Calu3 (cell line): ENCODE measurements around the gene PJA2. TPM values are rescaled to one million over a fixed set of nuclear protein-coding genes. Genes with fewer than 3 reads are reported as not detected.
A peak's percentile ranks its signal among the peaks of the same experiment; 100 is the strongest.

ENCODE experiments used
- BruUV-seq: library from RNA; stranded (reverse); fragments of 400-500 nt; replicated peaks from 2 replicates; lab custom pipeline; 2021; lab: Mats Ljungman, UMichigan
- CTCF ChIA-PET: fragments of 300-600 bp; sonication (Branson Sonifier 250); formaldehyde crosslinking; loops from one replicate; lab custom pipeline; 2022; ENCODE audit warnings: antibody characterized with exemption; lab: Charles Lee
- DNase-seq: peaks from one replicate; pipeline ENCODE4 v3.0.0; 2022
- H3K27ac Mint-ChIP-seq: one replicate; pipeline ENCODE4 v1.8.0; 2022; ENCODE audit warnings: mixed read lengths; ENCODE audit not compliant: unreplicated experiment
- H3K27me3 Mint-ChIP-seq: one replicate; pipeline ENCODE4 v1.8.0; 2022; ENCODE audit warnings: mixed read lengths; ENCODE audit not compliant: unreplicated experiment
- H3K36me3 Mint-ChIP-seq: one replicate; pipeline ENCODE4 v1.8.0; 2022; ENCODE audit warnings: mild to moderate bottlenecking, moderate library complexity, mixed read lengths; ENCODE audit not compliant: insufficient read depth, unreplicated experiment
- H3K4me1 Mint-ChIP-seq: one replicate; pipeline ENCODE4 v1.8.0; 2022; ENCODE audit warnings: mild to moderate bottlenecking, low read depth, mixed read lengths; ENCODE audit not compliant: unreplicated experiment
- H3K4me3 Mint-ChIP-seq: one replicate; pipeline ENCODE4 v1.8.0; 2022; ENCODE audit warnings: mild to moderate bottlenecking, low read depth, moderate library complexity, mixed read lengths; ENCODE audit not compliant: unreplicated experiment
- H3K9me3 Mint-ChIP-seq: one replicate; pipeline ENCODE4 v1.8.0; 2022; ENCODE audit warnings: low read depth, mixed read lengths; ENCODE audit not compliant: unreplicated experiment
- CTCF ChIP-seq: fragments of 200-600 bp; IDR thresholded peaks from one replicate; pipeline ENCODE4 v1.8.0; 2022; ENCODE audit warnings: antibody characterized with exemption; ENCODE audit not compliant: unreplicated experiment
- intact Hi-C: fragments of 100-400 bp; cut with micrococcal nuclease; formaldehyde crosslinking; loops from one replicate; pipeline ENCODE4 v1.10.0; 2022; ENCODE audit not compliant: unreplicated experiment
- total RNA-seq: library from RNA; stranded (reverse); gene quantifications from 2 replicates; pipeline ENCODE4 v1.2.3, GENCODE V29; 2022

Gene PJA2
- total RNA-seq, 1 experiment from 2014 or later: 89.0 TPM

GRCh38 chr5:109396965-109397364 is 12.8 kb downstream of the PJA2 start:
- intact Hi-C loops: no loop called here
- CTCF ChIA-PET: no interaction called here
- H3K4me3 Mint-ChIP-seq: no peak overlapping the region

GRCh38 chr5:109394806-109395205 is 15.0 kb downstream of the PJA2 start:
- peaks cover 43% of the 10 kb centered on the region for H3K4me1 Mint-ChIP-seq
- no peaks in the 10 kb centered on the region for H3K9me3 Mint-ChIP-seq
- H3K4me3 Mint-ChIP-seq: no peak overlapping the region
- CTCF ChIA-PET: interaction anchor here (0.6 kb wide), 1 partner anchor 128 kb away, joined by 3 read pairs; no protein-coding TSS in a partner anchor
- H3K27me3 Mint-ChIP-seq: no peaks in the 10 kb centered on the region
- H3K27ac Mint-ChIP-seq: no peak overlapping the region
- no TSS peak for BruUV-seq
- H3K36me3 Mint-ChIP-seq: peaks cover 30% of the 10 kb centered on the region
- no peak for DNase-seq
- no peak for TF ChIP-seq CTCF
- intact Hi-C loops: no loop called here

More at GRCh38 chr5:109396965-109397364, 12.8 kb downstream of the PJA2 start:
- no peak for TF ChIP-seq CTCF
- BruUV-seq: no TSS peak
- Mint-ChIP-seq H3K4me1 (peaks cover 31% of the 10 kb centered on the region), H3K27me3 (no peaks in the 10 kb centered on the region), H3K36me3 (peaks cover 33% of the 10 kb centered on the region), H3K9me3 (no peaks in the 10 kb centered on the region), H3K27ac (no peak overlapping the region)
- DNase-seq: no peak

- Mint-ChIP-seq H3K36me3 (peaks cover 24% of the 10 kb centered on the region), H3K4me3 (no peak overlapping the region), H3K4me1 (peaks cover 73% of the 10 kb centered on the region), H3K27ac (no peak overlapping the region), H3K9me3 (no peaks in the 10 kb centered on the region), H3K27me3 (no peaks in the 10 kb centered on the region)
- intact Hi-C loops: no loop called here
- no peak for TF ChIP-seq CTCF
- BruUV-seq: no TSS peak
- DNase-seq: no peak
- CTCF ChIA-PET: no interaction called here
Measured at GRCh38 chr5:109390188-109390587, 19.6 kb downstream of the PJA2 start.

- peaks cover 24% of the 10 kb centered on the region for H3K36me3 Mint-ChIP-seq
- H3K9me3 Mint-ChIP-seq: no peaks in the 10 kb centered on the region
- no TSS peak for BruUV-seq
- DNase-seq: no peak
- H3K27ac Mint-ChIP-seq: peak overlapping the region; percentile 15
- no peak for TF ChIP-seq CTCF
- no peaks in the 10 kb centered on the region for H3K27me3 Mint-ChIP-seq
- H3K4me3 Mint-ChIP-seq: no peak overlapping the region
- CTCF ChIA-PET: no interaction called here
- intact Hi-C loops: loop anchor here (2.0 kb wide), 1 partner anchor 18 kb away; no protein-coding TSS in a partner anchor
- H3K4me1 Mint-ChIP-seq: peaks cover 69% of the 10 kb centered on the region
Measured at GRCh38 chr5:109388407-109388806, 21.4 kb downstream of the PJA2 start.
